WTC11 (cell line): ENCODE results near the gene STK40. TPM values are rescaled to one million over a fixed set of nuclear protein-coding genes. Genes with fewer than 3 reads are reported as not detected.
A peak's percentile ranks its signal among the peaks of the same experiment; 100 is the strongest.

Experiments
- ATAC-seq: fragments of 200-7000 bp; cut with Tn5 transposase; 2 replicates; pipeline ENCODE4 v1.10.0; 2021; ENCODE audit warnings: mild to moderate bottlenecking, moderate library complexity
- CTCF ChIA-PET: fragments of 300-600 bp; sonication (Branson Sonifier 250); formaldehyde crosslinking; loops from one replicate; lab custom pipeline; 2021; ENCODE audit warnings: antibody characterized with exemption; lab: Charles Lee
- POLR2A ChIA-PET: fragments of 350-600 bp; sonication (Branson Sonifier 250); formaldehyde crosslinking; loops from one replicate; lab custom pipeline; 2021; ENCODE audit warnings: antibody characterized with exemption; lab: Charles Lee
- DNase-seq: peaks from one replicate; pipeline ENCODE4 v3.0.0; 2021; ENCODE audit warnings: low spot score
- H3K27ac Mint-ChIP-seq: 2 replicates; pipeline ENCODE4 v1.8.0; 2021; ENCODE audit warnings: mixed read lengths
- H3K27me3 Mint-ChIP-seq: 2 replicates; pipeline ENCODE4 v1.8.0; 2021; ENCODE audit warnings: low read depth, mild to moderate bottlenecking, moderate library complexity, mixed read lengths
- H3K36me3 Mint-ChIP-seq: 2 replicates; pipeline ENCODE4 v1.8.0; 2021; ENCODE audit warnings: mixed read lengths
- H3K4me1 Mint-ChIP-seq: 2 replicates; pipeline ENCODE4 v1.8.0; 2022; ENCODE audit warnings: mixed read lengths
- H3K4me3 Mint-ChIP-seq: 2 replicates; pipeline ENCODE4 v1.8.0; 2021; ENCODE audit warnings: mild to moderate bottlenecking, moderate library complexity, mixed read lengths
- H3K9me3 Mint-ChIP-seq: 2 replicates; pipeline ENCODE4 v1.8.0; 2021; ENCODE audit warnings: mixed read lengths
- ATF3 ChIP-seq: sonication (generic); formaldehyde crosslinking; conservative IDR thresholded peaks from 2 replicates; pipeline ENCODE4 v1.8.1; 2022; ENCODE audit warnings: mild to moderate bottlenecking, missing genetic modification reagents
- CREB1 ChIP-seq: sonication (generic); formaldehyde crosslinking; IDR thresholded peaks from 2 replicates; pipeline ENCODE4 v1.8.0; 2023; ENCODE audit warnings: mild to moderate bottlenecking, missing genetic modification reagents
- ELF4 ChIP-seq: sonication (generic); formaldehyde crosslinking; IDR thresholded peaks from 2 replicates; pipeline ENCODE4 v1.8.1; 2022; ENCODE audit warnings: low read depth, mild to moderate bottlenecking, moderate library complexity, missing genetic modification reagents
- ESRRA ChIP-seq: sonication (generic); formaldehyde crosslinking; IDR thresholded peaks from 2 replicates; pipeline ENCODE4 v1.8.1; 2022; ENCODE audit warnings: mild to moderate bottlenecking, missing genetic modification reagents, borderline replicate concordance
- ETV6 ChIP-seq: sonication (generic); formaldehyde crosslinking; IDR thresholded peaks from 2 replicates; pipeline ENCODE4 v1.8.1; 2022; ENCODE audit warnings: mild to moderate bottlenecking, missing genetic modification reagents
- FOXK1 ChIP-seq: sonication (generic); formaldehyde crosslinking; IDR thresholded peaks from 2 replicates; pipeline ENCODE4 v1.8.0; 2022; ENCODE audit warnings: mild to moderate bottlenecking, moderate library complexity, missing genetic modification reagents
- FOXP4 ChIP-seq: sonication (generic); formaldehyde crosslinking; IDR thresholded peaks from 2 replicates; pipeline ENCODE4 v1.8.0; 2022; ENCODE audit warnings: mild to moderate bottlenecking, missing genetic modification reagents
- HMGA2 ChIP-seq: fragments of 250-450 bp; sonication (Bioruptor Pico); IDR thresholded peaks from 2 replicates; pipeline ENCODE4 v1.4.0; 2021; ENCODE audit warnings: mild to moderate bottlenecking, moderate library complexity
- IRF2 ChIP-seq: sonication (generic); formaldehyde crosslinking; IDR thresholded peaks from 2 replicates; pipeline ENCODE4 v1.8.0; 2022; ENCODE audit warnings: low read depth, missing genetic modification reagents, borderline replicate concordance
- JAZF1 ChIP-seq: fragments of 250-450 bp; sonication (Bioruptor Pico); IDR thresholded peaks from 2 replicates; pipeline ENCODE4 v1.9.0; 2021; ENCODE audit warnings: moderate library complexity, mild to moderate bottlenecking, inconsistent platforms
- KAT7 ChIP-seq: sonication (generic); formaldehyde crosslinking; IDR thresholded peaks from 2 replicates; pipeline ENCODE4 v1.8.1; 2023; ENCODE audit warnings: missing genetic modification reagents, mild to moderate bottlenecking, borderline replicate concordance
- NFE2L1 ChIP-seq: sonication (generic); formaldehyde crosslinking; IDR thresholded peaks from 2 replicates; pipeline ENCODE4 v1.8.1; 2023; ENCODE audit warnings: missing genetic modification reagents
- RORB ChIP-seq: fragments of 250-450 bp; sonication (Bioruptor Pico); IDR thresholded peaks from 2 replicates; pipeline ENCODE4 v1.9.0; 2021; ENCODE audit warnings: mild to moderate bottlenecking
- SP1 ChIP-seq: sonication (generic); formaldehyde crosslinking; conservative IDR thresholded peaks from 2 replicates; pipeline ENCODE4 v1.8.1; 2022; ENCODE audit warnings: missing genetic modification reagents
- STAT6 ChIP-seq: sonication (generic); formaldehyde crosslinking; conservative IDR thresholded peaks from 2 replicates; pipeline ENCODE4 v1.8.1; 2023; ENCODE audit warnings: mild to moderate bottlenecking, low read depth, missing genetic modification reagents, moderate library complexity
- TEAD4 ChIP-seq: sonication (generic); formaldehyde crosslinking; IDR thresholded peaks from 2 replicates; pipeline ENCODE4 v1.8.0; 2022; ENCODE audit warnings: mild to moderate bottlenecking, missing genetic modification reagents
- ZNF317 ChIP-seq: sonication (generic); formaldehyde crosslinking; IDR thresholded peaks from 2 replicates; pipeline ENCODE4 v1.8.1; 2023; ENCODE audit warnings: low read depth, mild to moderate bottlenecking, moderate library complexity, missing genetic modification reagents, borderline replicate concordance
- ZNF396 ChIP-seq: fragments of 250-450 bp; sonication (Bioruptor Pico); IDR thresholded peaks from 2 replicates; pipeline ENCODE4 v1.8.0; 2021; ENCODE audit warnings: mild to moderate bottlenecking, moderate library complexity, borderline replicate concordance
- ZNF425 ChIP-seq: fragments of 250-450 bp; sonication (Bioruptor Pico); conservative IDR thresholded peaks from 2 replicates; pipeline ENCODE4 v1.9.0; 2021; ENCODE audit warnings: mild to moderate bottlenecking
- total RNA-seq: library from RNA; stranded (reverse); gene quantifications from 3 replicates; pipeline ENCODE4 v1.2.3, GENCODE V29; 2021
- TF ChIP-seq, protein P1 (sequence below): sonication (generic); formaldehyde crosslinking; IDR thresholded peaks from 2 replicates; pipeline ENCODE4 v1.8.1; 2023; ENCODE audit warnings: mild to moderate bottlenecking, missing genetic modification reagents, moderate library complexity
- TF ChIP-seq, protein P2 (sequence below): sonication (generic); formaldehyde crosslinking; IDR thresholded peaks from 2 replicates; pipeline ENCODE4 v1.8.1; 2023; ENCODE audit warnings: mild to moderate bottlenecking, missing genetic modification reagents

The STK40 gene
- total RNA-seq, 1 experiment from 2014 or later = 24.7 TPM

GRCh38 chr1:36358514-36359084 lies 27.1 kb downstream of the STK40 start:
- POLR2A ChIA-PET = no interaction called here

GRCh38 chr1:36355811-36356210 lies 29.9 kb downstream of the STK40 start:
- no peaks in the 10 kb centered on the region for H3K9me3 Mint-ChIP-seq
- no peak overlapping the region for H3K4me3 Mint-ChIP-seq
- TF ChIP-seq, protein P1, sequence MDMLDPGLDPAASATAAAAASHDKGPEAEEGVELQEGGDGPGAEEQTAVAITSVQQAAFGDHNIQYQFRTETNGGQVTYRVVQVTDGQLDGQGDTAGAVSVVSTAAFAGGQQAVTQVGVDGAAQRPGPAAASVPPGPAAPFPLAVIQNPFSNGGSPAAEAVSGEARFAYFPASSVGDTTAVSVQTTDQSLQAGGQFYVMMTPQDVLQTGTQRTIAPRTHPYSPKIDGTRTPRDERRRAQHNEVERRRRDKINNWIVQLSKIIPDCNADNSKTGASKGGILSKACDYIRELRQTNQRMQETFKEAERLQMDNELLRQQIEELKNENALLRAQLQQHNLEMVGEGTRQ (CRISPR knock-in tag) = peak; percentile 30; the same call in 1 of the 2 replicates
- no peak for TF ChIP-seq RORB (CRISPR knock-in tag)
- ChIA-PET CTCF (interaction anchor here (0.9 to 2.8 kb wide), 3 partner anchors 11 to 13 kb away, joined by 3 to 14 read pairs (median 11); no protein-coding TSS in a partner anchor), POLR2A (no interaction called here)
- 0 out of 2 replicates have a peak overlapping the region, but pooled peaks have one; percentile 63 for H3K27ac Mint-ChIP-seq
- peaks cover 31% of the 10 kb centered on the region for H3K36me3 Mint-ChIP-seq
- H3K4me1 Mint-ChIP-seq = peaks cover 8% of the 10 kb centered on the region
- DNase-seq = no peak
- no peaks in the 10 kb centered on the region for H3K27me3 Mint-ChIP-seq
- ATAC-seq = peak; percentile 66

More at GRCh38 chr1:36358514-36359084, 27.1 kb downstream of the STK40 start:
- no peak overlapping the region for H3K4me3 Mint-ChIP-seq
- CTCF ChIA-PET = interaction anchor here (1.2 to 2.8 kb wide), 3 partner anchors 10 to 209 kb away, joined by 4 to 11 read pairs (median 6); partner anchors contain the start of gene TRAPPC3
- ATAC-seq (no peak), DNase-seq (no peak)
- H3K27ac Mint-ChIP-seq = no peak overlapping the region; the same call in 1 of the 2 replicates
- H3K4me1 Mint-ChIP-seq = no peaks in the 10 kb centered on the region
- H3K36me3 Mint-ChIP-seq = peaks cover 26% of the 10 kb centered on the region
- H3K9me3 Mint-ChIP-seq = no peaks in the 10 kb centered on the region
- H3K27me3 Mint-ChIP-seq = no peaks in the 10 kb centered on the region
- TF ChIP-seq, protein P2, sequence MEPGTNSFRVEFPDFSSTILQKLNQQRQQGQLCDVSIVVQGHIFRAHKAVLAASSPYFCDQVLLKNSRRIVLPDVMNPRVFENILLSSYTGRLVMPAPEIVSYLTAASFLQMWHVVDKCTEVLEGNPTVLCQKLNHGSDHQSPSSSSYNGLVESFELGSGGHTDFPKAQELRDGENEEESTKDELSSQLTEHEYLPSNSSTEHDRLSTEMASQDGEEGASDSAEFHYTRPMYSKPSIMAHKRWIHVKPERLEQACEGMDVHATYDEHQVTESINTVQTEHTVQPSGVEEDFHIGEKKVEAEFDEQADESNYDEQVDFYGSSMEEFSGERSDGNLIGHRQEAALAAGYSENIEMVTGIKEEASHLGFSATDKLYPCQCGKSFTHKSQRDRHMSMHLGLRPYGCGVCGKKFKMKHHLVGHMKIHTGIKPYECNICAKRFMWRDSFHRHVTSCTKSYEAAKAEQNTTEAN (CRISPR knock-in tag) = no peak
- TF ChIP-seq SP1 (no peak), TEAD4 (CRISPR knock-in tag) (no peak), FOXK1 (CRISPR knock-in tag) (no peak)
- TF ChIP-seq, all 79 proteins: peak for 0

DNA sequence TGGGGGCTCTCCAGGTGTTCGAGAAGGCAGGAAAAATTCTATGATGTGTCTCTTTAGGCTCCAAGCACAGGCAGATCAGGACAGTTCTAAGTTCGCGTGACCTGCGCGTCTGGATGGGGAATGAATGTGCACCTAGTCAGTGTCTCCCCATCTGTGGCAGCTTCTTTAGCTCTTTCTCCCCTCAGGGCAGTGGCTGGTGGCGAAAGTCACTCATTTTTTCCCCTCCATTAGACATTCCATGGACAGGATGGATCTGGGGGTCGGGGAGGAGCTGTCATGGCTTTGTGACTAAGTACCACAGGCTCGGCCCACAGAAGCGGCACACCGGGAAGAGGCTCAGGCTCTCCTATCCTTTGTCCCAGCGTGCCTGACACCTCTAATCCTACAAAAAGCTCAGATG lies 31.2 kb downstream of the STK40 start:
- Mint-ChIP-seq H3K36me3 (peaks cover 28% of the 10 kb centered on the region), H3K27ac (no peak overlapping the region), H3K4me3 (no peak overlapping the region), H3K9me3 (no peaks in the 10 kb centered on the region)
- no peak for DNase-seq
- TF ChIP-seq ESRRA (CRISPR knock-in tag) (no peak), ZNF396 (CRISPR knock-in tag) (no peak), STAT6 (no peak), HMGA2 (CRISPR knock-in tag) (no peak), KAT7 (CRISPR knock-in tag) (no peak), JAZF1 (CRISPR knock-in tag) (no peak), NFE2L1 (CRISPR knock-in tag) (no peak), FOXP4 (CRISPR knock-in tag) (no peak), ZNF317 (CRISPR knock-in tag) (no peak), ATF3 (CRISPR knock-in tag) (no peak), ZNF425 (CRISPR knock-in tag) (no peak), ELF4 (no peak), IRF2 (CRISPR knock-in tag) (no peak), CREB1 (CRISPR knock-in tag) (no peak), ETV6 (no peak)
- TF ChIP-seq, all 79 proteins: peak for 0
- no peaks in the 10 kb centered on the region for H3K27me3 Mint-ChIP-seq
- peaks cover 8% of the 10 kb centered on the region for H3K4me1 Mint-ChIP-seq
- ChIA-PET POLR2A (no interaction called here), CTCF (interaction anchor here (1.4 kb wide), 1 partner anchor 12 kb away, joined by 4 read pairs; no protein-coding TSS in a partner anchor)
- ATAC-seq = no peak
